ENCODE results near the gene SULT1C3. TPM values are rescaled to one million over a fixed set of nuclear protein-coding genes. Genes with fewer than 3 reads are reported as not detected.

Gene SULT1C3
- not detected for total RNA-seq

DNA sequence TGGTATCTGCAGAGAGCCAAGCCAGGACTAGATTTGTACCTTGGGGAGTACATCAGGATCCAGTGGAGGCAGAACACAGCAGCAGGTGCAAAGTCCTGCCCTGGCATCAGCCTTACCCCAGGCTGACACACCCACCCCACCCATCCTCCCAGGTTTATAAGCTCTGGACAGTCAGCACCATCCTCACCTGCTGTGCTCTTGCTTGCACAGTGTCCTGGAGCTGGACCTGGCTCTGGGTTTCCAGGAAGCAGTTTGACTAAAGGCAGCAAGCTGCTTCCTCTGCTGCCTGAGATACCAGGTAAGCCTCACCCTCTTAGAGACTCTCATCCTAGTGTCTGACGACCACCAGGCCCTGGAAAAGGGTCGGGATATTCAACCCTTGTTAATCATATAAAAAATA, at the start of gene SULT1C3:
SULT1C3 (plus strand) TSS at position 183 of the 400 bp plus-strand sequence. CDS start 7,227 bp downstream, outside the sequence.
- Mint-ChIP-seq H3K4me3 (no peak within 1 kb of the TSS), H3K27ac (no peak within 1 kb of the TSS), H3K4me1 (ENCODE audit: low read depth in 2 of 2) (no peaks in the 10 kb centered on the region), H3K9me3 (peaks cover 3% of the 10 kb centered on the region), H3K27me3 (peaks cover 0 to 2% of the 10 kb centered on the region in 2 donors), H3K36me3 (no peaks in the 10 kb centered on the region)
- DNase-seq (ENCODE audit: low spot score) (no peak), ATAC-seq (no peak)

DNA sequence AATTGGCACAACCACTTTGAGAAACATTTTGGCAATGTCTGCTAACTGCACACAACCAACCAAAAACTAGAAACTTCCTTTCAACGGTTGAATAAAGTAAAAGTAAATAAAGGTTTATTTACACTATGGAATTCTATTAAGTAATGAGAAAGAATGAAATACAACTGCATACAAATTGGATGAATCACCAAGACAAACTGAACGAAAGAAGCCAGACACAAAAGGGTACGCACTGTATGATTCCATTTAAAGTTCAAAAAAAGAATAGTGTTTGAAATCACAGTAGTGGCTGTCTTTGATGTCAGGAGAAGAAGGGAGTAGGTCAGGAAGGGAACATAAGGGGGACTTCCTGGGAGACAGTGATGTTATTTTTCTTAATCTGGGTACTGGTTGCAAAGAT, 46.5 kb upstream of the SULT1C3 start:
- H3K27me3 Mint-ChIP-seq: peaks cover 0 to 6% of the 10 kb centered on the region in 2 donors
- no peak overlapping the region for H3K4me3 Mint-ChIP-seq
- DNase-seq (ENCODE audit: low spot score) (no peak), ATAC-seq (no peak)
- no peaks in the 10 kb centered on the region for H3K9me3 Mint-ChIP-seq
- H3K27ac Mint-ChIP-seq: no peak overlapping the region
- no peaks in the 10 kb centered on the region for H3K36me3 Mint-ChIP-seq
- H3K4me1 Mint-ChIP-seq (ENCODE audit: low read depth in 2 of 2): no peaks in the 10 kb centered on the region

DNA sequence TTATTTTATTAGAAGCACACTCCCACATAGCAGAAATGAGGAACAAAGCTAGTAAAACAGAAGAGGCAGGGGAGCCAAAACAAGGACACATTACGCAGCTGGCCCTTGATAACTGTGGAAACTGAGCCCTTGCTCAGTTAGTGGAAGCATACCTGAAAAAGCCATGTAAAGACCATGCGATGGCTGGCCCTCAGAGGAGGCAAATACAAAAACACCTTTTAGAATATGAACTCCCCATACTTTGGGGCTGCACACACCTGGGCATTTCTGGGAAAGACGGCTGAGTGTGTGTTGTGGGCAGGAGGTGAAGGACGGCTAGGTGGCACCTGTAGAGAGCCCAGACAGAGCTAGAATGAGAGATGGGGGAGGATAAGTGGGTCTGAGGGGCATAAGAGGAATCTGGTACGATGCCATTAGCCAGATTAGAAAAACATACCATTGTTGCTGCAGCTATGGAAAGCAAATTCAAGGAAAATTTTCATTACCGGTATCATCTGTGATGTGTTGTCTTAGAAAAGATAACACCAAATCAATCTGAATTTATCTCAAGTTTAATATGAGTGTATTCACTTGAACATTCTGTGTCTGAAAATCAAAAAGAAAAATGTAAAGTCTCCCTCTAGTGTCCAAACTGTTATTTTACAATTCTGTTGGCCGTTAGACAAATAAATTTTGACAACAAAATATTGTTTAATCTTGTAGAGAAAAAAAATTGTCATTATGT, 45.2 kb upstream of the SULT1C3 start:
- ATAC-seq (no peak), DNase-seq (ENCODE audit: low spot score) (no peak)
- Mint-ChIP-seq H3K36me3 (no peaks in the 10 kb centered on the region), H3K27me3 (peaks cover 0 to 6% of the 10 kb centered on the region in 2 donors), H3K27ac (no peak overlapping the region), H3K9me3 (no peaks in the 10 kb centered on the region), H3K4me1 (ENCODE audit: low read depth in 2 of 2) (no peaks in the 10 kb centered on the region), H3K4me3 (no peak overlapping the region)

DNA sequence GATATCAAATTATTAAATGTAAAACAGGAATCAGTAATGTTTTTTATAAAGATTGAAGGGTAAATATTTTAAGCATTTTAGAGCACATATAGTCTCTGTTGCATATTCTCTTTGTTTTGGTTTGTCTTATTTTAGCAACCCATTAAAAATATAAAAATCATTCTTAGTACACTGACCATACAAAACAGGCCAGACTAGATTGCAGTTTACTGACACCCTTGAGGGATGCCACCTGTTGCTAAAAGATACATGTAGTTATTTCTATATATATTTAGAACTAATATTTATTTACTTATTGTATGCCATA, 44.7 kb upstream of the SULT1C3 start:
- H3K4me1 Mint-ChIP-seq (ENCODE audit: low read depth in 2 of 2): no peaks in the 10 kb centered on the region
- H3K27me3 Mint-ChIP-seq: peaks cover 0 to 6% of the 10 kb centered on the region in 2 donors
- no peaks in the 10 kb centered on the region for H3K9me3 Mint-ChIP-seq
- no peak overlapping the region for H3K27ac Mint-ChIP-seq
- DNase-seq (ENCODE audit: low spot score) (no peak), ATAC-seq (no peak)
- H3K36me3 Mint-ChIP-seq: no peaks in the 10 kb centered on the region
- no peak overlapping the region for H3K4me3 Mint-ChIP-seq

DNA sequence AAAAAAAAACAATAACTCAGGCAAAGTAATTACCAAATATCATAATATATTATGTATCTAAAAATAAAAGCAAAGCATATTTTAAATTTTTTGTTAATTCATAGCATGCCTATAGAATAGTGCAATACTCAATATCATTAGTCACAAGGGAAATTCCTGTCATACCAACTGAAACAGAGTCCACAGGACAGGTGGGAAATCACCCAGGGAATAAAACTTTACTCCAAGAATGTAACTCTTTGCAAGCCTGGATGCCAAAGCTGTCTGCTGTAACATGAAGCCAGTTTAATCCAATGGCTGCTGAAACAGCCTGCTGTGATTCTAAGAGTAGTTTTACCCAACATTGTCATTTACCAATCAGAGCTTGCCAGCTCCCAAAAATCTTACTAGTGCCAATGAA, 40.0 kb upstream of the SULT1C3 start:
- no peaks in the 10 kb centered on the region for H3K4me1 Mint-ChIP-seq (ENCODE audit: low read depth in 2 of 2)
- peaks cover 10% of the 10 kb centered on the region for H3K9me3 Mint-ChIP-seq
- no peak overlapping the region for H3K4me3 Mint-ChIP-seq
- no peak overlapping the region for H3K27ac Mint-ChIP-seq
- peaks cover 10% of the 10 kb centered on the region for H3K36me3 Mint-ChIP-seq
- DNase-seq (ENCODE audit: low spot score) (no peak), ATAC-seq (no peak)
- H3K27me3 Mint-ChIP-seq: no peaks in the 10 kb centered on the region

DNA sequence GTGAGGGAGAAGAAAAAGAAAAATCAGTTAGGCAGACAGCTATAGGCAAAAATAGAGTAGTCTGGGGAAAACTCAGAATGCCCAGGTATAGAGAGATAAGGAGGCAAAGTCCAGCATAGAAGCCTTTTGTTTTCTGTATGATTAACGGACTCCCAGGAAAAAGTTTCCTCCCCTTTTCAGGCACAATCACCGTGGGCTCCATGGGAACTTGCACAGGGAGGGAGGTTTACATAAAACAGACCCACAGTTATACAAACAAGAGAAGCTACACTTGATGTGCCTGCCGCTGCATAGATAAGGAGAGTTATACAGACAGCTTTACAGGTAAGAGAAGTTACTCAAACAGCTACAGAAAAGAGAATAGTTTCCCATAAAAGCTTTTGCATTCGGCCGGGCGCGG, 39.2 kb upstream of the SULT1C3 start:
- no peaks in the 10 kb centered on the region for H3K4me1 Mint-ChIP-seq (ENCODE audit: low read depth in 2 of 2)
- H3K4me3 Mint-ChIP-seq: no peak overlapping the region
- no peak for ATAC-seq

DNA sequence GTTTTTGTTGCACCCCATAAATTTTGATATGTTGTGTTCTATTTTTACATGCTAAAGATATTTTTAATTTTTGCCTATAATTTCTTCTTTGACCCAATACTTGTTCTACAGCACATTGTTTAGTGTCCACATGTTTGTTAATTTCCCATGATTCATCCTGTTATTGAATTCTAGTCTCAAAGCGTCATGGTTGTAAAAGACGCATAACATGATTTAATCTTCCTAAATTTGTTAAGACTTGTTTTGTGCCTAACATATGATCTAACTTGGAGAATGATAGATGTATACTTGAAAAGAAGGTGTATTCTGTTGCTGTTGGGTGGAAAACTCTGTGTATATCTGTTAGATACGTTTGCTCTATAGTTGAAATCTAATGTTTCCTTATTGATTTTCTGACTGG, 27.1 kb upstream of the SULT1C3 start:
- no peak overlapping the region for H3K27ac Mint-ChIP-seq
- H3K36me3 Mint-ChIP-seq: peaks cover 5% of the 10 kb centered on the region
- ATAC-seq: no peak
- no peak overlapping the region for H3K4me3 Mint-ChIP-seq
- H3K4me1 Mint-ChIP-seq (ENCODE audit: low read depth in 2 of 2): no peaks in the 10 kb centered on the region
- peaks cover 6% of the 10 kb centered on the region for H3K9me3 Mint-ChIP-seq
- no peaks in the 10 kb centered on the region for H3K27me3 Mint-ChIP-seq
- no peak for DNase-seq (ENCODE audit: low spot score)

More for the DNA sequence above, 39.2 kb upstream of the SULT1C3 start:
- H3K27ac Mint-ChIP-seq: no peak overlapping the region
- H3K27me3 Mint-ChIP-seq: no peaks in the 10 kb centered on the region
- H3K36me3 Mint-ChIP-seq: peaks cover 10% of the 10 kb centered on the region
- DNase-seq (ENCODE audit: low spot score): no peak
- H3K9me3 Mint-ChIP-seq: peaks cover 10% of the 10 kb centered on the region

DNA sequence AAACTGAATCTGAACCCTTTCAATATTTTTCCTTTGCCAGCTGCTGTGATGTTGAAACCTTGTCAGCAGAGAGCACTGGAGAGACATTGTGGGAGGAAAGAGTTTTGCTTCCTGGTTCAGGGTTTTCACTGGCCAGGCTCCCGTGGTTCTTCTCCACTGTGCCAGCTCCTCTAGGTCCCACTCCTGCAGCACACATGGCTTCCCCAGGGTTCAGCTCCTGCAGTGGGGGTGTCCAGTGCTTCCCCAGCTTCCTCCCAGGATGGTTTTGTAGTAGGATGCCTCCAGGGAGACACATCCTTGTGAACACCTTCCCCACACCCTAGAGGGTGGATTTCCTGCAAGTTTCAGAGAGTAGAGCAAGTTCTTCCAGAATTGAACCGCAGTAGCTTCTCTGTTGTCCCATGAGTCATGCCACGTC, 24.0 kb upstream of the SULT1C3 start:
- Mint-ChIP-seq H3K27ac (no peak overlapping the region), H3K4me1 (ENCODE audit: low read depth in 2 of 2) (no peaks in the 10 kb centered on the region), H3K36me3 (no peaks in the 10 kb centered on the region), H3K27me3 (no peaks in the 10 kb centered on the region), H3K4me3 (no peak overlapping the region), H3K9me3 (no peaks in the 10 kb centered on the region)
- peak in 1 of 2 donors; percentile 20 for ATAC-seq
- no peak for DNase-seq (ENCODE audit: low spot score)

DNA sequence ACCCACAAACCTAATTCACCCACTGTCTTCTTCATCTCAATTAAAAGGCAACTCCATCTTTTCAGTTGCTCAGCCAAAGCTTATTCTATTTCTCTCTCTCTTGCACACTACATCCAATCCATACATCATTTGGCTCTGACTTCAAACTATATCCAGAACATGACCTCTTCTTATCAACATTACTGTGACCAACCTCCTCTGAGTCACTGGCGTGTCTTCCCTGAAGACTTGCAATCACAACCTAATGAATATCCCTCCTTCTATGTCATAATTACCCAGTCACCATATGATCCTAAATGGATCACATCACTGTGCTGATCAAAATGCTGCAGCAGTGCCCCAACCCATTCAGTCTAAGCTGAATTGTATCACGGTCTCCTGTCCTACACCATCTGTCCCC, 22.6 kb upstream of the SULT1C3 start:
- Mint-ChIP-seq H3K36me3 (no peaks in the 10 kb centered on the region), H3K4me1 (ENCODE audit: low read depth in 2 of 2) (no peaks in the 10 kb centered on the region), H3K9me3 (no peaks in the 10 kb centered on the region), H3K27ac (no peak overlapping the region), H3K27me3 (no peaks in the 10 kb centered on the region), H3K4me3 (no peak overlapping the region)
- DNase-seq (ENCODE audit: low spot score): no peak
- no peak for ATAC-seq

DNA sequence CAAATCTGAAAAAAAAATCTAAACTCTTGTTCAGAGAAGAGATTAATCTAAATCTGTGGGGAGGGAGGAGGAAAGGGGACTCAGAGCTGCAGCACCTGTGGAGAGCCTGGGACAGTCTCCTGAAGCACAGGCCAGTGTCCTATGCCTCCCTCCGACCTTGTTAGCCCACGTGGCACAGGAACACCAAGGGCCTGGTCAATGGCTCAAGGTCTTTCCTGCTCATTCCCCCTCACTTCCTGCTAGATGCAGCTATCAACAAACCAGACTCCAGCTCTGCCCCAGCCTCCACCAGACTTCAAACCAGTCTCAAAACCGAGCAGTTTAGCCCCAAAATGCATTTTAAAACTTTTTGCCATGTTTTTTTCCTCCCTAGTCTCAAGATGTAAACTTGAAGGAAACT, 20.1 kb upstream of the SULT1C3 start:
- H3K9me3 Mint-ChIP-seq: peaks cover 7% of the 10 kb centered on the region
- no peaks in the 10 kb centered on the region for H3K36me3 Mint-ChIP-seq
- H3K27me3 Mint-ChIP-seq: no peaks in the 10 kb centered on the region
- no peak overlapping the region for H3K27ac Mint-ChIP-seq
- no peak overlapping the region for H3K4me3 Mint-ChIP-seq
- DNase-seq (ENCODE audit: low spot score) (no peak), ATAC-seq (no peak)
- no peaks in the 10 kb centered on the region for H3K4me1 Mint-ChIP-seq (ENCODE audit: low read depth in 2 of 2)

DNA sequence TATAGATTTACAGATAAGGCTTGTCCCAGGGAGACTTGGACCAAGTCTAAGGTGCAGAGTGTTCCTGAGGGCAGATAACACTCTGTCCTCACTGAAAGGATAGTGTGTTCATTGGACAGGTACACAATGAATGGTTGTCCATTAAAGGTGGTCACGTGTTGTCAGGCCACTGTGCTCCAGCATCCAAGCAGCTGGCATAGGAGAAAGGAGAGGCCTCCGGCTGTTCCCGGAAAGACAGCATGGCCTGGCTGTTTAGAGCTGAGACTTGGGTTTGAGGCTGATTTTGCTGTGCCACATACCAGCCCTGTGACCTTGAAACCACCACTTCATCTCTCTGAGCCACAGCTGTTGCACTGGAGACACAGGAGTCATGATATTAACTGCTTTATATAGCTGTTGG, 19.6 kb upstream of the SULT1C3 start:
- no peak overlapping the region for H3K27ac Mint-ChIP-seq
- no peaks in the 10 kb centered on the region for H3K36me3 Mint-ChIP-seq
- ATAC-seq (no peak), DNase-seq (ENCODE audit: low spot score) (no peak)
- peaks cover 7% of the 10 kb centered on the region for H3K9me3 Mint-ChIP-seq
- H3K4me1 Mint-ChIP-seq (ENCODE audit: low read depth in 2 of 2): no peaks in the 10 kb centered on the region
- no peak overlapping the region for H3K4me3 Mint-ChIP-seq
- no peaks in the 10 kb centered on the region for H3K27me3 Mint-ChIP-seq

DNA sequence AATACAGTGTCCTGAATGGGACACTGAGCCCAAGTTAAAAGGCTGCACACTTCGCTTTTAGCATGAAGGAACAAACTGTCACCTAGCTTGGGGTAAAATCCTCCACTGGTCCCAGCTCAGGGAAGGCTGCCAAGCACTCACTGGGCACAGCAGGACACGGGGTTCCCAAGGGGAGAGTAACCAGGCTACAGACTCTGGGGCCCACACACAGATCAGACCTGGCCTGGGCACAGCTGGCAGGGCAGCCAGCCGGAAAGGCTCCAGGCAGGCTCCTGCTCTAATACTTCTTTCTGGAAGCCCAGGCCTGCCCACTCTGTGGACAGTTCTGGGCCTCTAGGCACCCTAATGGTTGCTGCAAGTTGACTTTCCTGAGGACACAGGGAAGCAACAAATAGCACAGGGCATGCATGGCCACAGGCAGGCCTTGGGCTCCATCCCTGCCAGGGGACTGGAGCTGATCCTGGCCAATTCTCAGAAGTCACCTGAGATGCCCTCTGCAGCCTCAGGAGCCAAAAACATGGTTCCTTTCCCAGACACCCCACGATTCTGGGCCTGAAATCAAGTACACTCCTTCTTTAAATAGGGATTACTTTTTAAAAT, 18.7 kb upstream of the SULT1C3 start:
- no peaks in the 10 kb centered on the region for H3K36me3 Mint-ChIP-seq
- H3K4me3 Mint-ChIP-seq: no peak overlapping the region
- DNase-seq (ENCODE audit: low spot score): no peak
- H3K9me3 Mint-ChIP-seq: peaks cover 7% of the 10 kb centered on the region
- no peaks in the 10 kb centered on the region for H3K27me3 Mint-ChIP-seq
- H3K4me1 Mint-ChIP-seq (ENCODE audit: low read depth in 2 of 2): no peaks in the 10 kb centered on the region
- H3K27ac Mint-ChIP-seq: no peak overlapping the region
- peak in 1 of 2 donors; percentile 33 for ATAC-seq

DNA sequence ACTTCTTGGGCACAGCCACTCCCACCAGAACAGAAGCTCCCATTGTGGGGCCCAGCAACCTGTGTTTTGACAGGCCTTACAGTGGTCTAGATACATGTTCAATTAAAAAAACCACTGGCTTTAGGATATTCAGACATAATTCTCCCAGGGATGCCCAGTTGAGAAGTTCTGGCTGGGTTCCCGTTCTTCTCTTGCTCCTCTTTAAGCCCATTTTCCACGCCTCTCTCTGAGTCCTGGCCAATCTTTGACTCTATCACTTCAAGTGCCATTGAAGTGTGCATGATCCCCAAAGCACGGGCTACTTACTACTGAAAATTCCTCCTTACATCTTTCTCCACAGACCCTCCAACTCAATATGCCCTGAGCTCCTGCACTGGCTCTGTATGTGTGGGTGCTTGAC, 17.5 kb upstream of the SULT1C3 start:
- no peaks in the 10 kb centered on the region for H3K4me1 Mint-ChIP-seq (ENCODE audit: low read depth in 2 of 2)
- H3K4me3 Mint-ChIP-seq: no peak overlapping the region
- no peaks in the 10 kb centered on the region for H3K36me3 Mint-ChIP-seq
- H3K9me3 Mint-ChIP-seq: peaks cover 7% of the 10 kb centered on the region
- H3K27me3 Mint-ChIP-seq: peaks cover 0 to 7% of the 10 kb centered on the region in 2 donors
- no peak for DNase-seq (ENCODE audit: low spot score)
- no peak for ATAC-seq
- no peak overlapping the region for H3K27ac Mint-ChIP-seq

DNA sequence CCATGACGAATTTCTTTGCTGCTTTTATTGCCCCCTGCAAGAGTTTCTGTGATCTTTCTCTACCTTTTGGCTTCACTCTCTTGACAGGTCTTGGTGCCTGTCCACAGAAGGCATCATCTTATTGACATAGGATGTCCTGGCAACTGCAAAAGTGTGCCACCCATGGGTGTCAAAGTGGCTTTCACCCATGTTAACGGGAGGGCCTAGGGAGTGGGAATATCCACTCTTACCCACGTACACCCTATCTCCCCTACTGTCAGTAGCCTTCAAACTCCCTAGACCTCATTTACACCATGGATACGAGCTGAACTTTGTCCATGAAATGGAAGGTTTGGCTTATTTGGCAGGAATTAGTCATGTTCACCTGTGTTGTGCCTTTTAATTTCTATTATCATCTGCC, 16.2 kb upstream of the SULT1C3 start:
- no peaks in the 10 kb centered on the region for H3K4me1 Mint-ChIP-seq (ENCODE audit: low read depth in 2 of 2)
- H3K4me3 Mint-ChIP-seq: no peak overlapping the region
- no peak overlapping the region for H3K27ac Mint-ChIP-seq
- DNase-seq (ENCODE audit: low spot score): no peak
- H3K9me3 Mint-ChIP-seq: peaks cover 7% of the 10 kb centered on the region
- no peaks in the 10 kb centered on the region for H3K36me3 Mint-ChIP-seq
- ATAC-seq: no peak
- peaks cover 3 to 7% of the 10 kb centered on the region in 2 donors for H3K27me3 Mint-ChIP-seq

DNA sequence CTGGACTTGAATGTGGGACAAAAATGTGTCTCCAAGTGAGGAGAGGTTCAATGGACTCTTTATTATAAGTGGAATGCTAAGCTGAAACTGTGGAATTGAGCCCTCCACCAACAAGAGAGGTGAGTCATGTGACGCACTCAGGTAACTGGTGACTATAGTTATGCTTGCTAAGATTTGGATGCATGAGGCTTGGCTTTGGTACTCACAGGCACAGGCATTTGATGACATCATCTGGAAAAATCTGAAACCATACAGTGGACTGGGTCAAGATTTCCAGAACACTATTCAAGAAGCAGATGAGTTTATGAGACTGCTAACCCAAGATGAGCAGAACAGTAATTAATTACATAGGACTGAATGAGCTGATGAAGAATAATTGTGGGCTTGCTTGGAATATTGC, 15.7 kb upstream of the SULT1C3 start:
- Mint-ChIP-seq H3K9me3 (peaks cover 7% of the 10 kb centered on the region), H3K27me3 (peaks cover 3 to 7% of the 10 kb centered on the region in 2 donors), H3K4me3 (no peak overlapping the region), H3K36me3 (no peaks in the 10 kb centered on the region), H3K4me1 (ENCODE audit: low read depth in 2 of 2) (no peaks in the 10 kb centered on the region), H3K27ac (no peak overlapping the region)
- no peak for DNase-seq (ENCODE audit: low spot score)
- no peak for ATAC-seq

All from natural killer cell treated with Interleukin-12 subunit alpha and Interleukin-12 subunit beta and Interleukin-15 and Interleukin-18, amount 100 ng/mL, for 72 hours (primary cell).